GM23338 (cell line): ENCODE results near the gene USH1C. TPM values are rescaled to one million over a fixed set of nuclear protein-coding genes. Genes with fewer than 3 reads are reported as not detected.

Source experiments
- ATAC-seq: fragments of 200-7000 bp; cut with Tn5 transposase; 3 replicates; pipeline ENCODE4 v1.9.1; 2020
- DNase-seq: peaks from one replicate; pipeline ENCODE4 v3.0.0-alpha.2; 2015; ENCODE audit warnings: low spot score
- H2AFZ ChIP-seq: fragments of 200-600 bp; sonication (generic); 2 replicates; pipeline ENCODE4 v1.8.0; 2016; ENCODE audit warnings: antibody characterized with exemption, mild to moderate bottlenecking, moderate library complexity
- H3F3A ChIP-seq: fragments of 200-600 bp; sonication (generic); replicated peaks from 2 replicates; pipeline ENCODE4 v1.8.0; 2017; ENCODE audit warnings: antibody characterized with exemption, mixed run types, low read depth
- H3K27ac ChIP-seq: fragments of 200-600 bp; sonication (generic); 2 replicates; pipeline ENCODE4 v1.6.1; 2016; ENCODE audit warnings: low read depth
- H3K27me3 ChIP-seq: fragments of 200-600 bp; sonication (generic); 2 replicates; pipeline ENCODE4 v1.8.0; 2016; ENCODE audit warnings: mild to moderate bottlenecking, mixed run types, moderate library complexity; ENCODE audit not compliant: insufficient read depth
- H3K36me3 ChIP-seq: fragments of 200-600 bp; sonication (generic); 2 replicates; pipeline ENCODE4 v1.8.0; 2016; ENCODE audit warnings: mild to moderate bottlenecking; ENCODE audit not compliant: insufficient read depth
- H3K4me1 ChIP-seq: fragments of 200-600 bp; sonication (generic); 2 replicates; pipeline ENCODE4 v1.8.0; 2016; ENCODE audit warnings: mild to moderate bottlenecking, moderate library complexity; ENCODE audit not compliant: insufficient read depth
- H3K4me2 ChIP-seq: fragments of 200-600 bp; sonication (generic); 2 replicates; pipeline ENCODE4 v1.7.1; 2017; ENCODE audit warnings: mixed run types
- H3K4me3 ChIP-seq: fragments of 200-600 bp; sonication (generic); 2 replicates; pipeline ENCODE4 v1.6.1; 2016; ENCODE audit warnings: mixed run types
- H3K79me2 ChIP-seq: fragments of 200-600 bp; sonication (generic); replicated peaks from 2 replicates; pipeline ENCODE4 v1.8.0; 2017; ENCODE audit warnings: mild to moderate bottlenecking; ENCODE audit not compliant: insufficient read depth
- H3K9me2 ChIP-seq: fragments of 200-600 bp; sonication (generic); 2 replicates; pipeline ENCODE4 v1.8.0; 2017; ENCODE audit not compliant: insufficient read depth
- H4K20me1 ChIP-seq: fragments of 200-600 bp; sonication (generic); replicated peaks from 2 replicates; pipeline ENCODE4 v1.8.0; 2017; ENCODE audit warnings: mild to moderate bottlenecking; ENCODE audit not compliant: insufficient read depth
- H3K27ac Mint-ChIP-seq: 2 replicates; pipeline ENCODE4 v1.8.0; 2020; ENCODE audit warnings: inconsistent platforms, mild to moderate bottlenecking, moderate library complexity, mixed read lengths
- H3K27me3 Mint-ChIP-seq: 3 replicates; pipeline ENCODE4 v1.8.0; 2022; ENCODE audit warnings: low read depth, mild to moderate bottlenecking, moderate library complexity, mixed read lengths, inconsistent platforms; ENCODE audit not compliant: insufficient read depth, poor library complexity
- H3K36me3 Mint-ChIP-seq: 3 replicates; pipeline ENCODE4 v1.8.0; 2021; ENCODE audit warnings: low read depth, mild to moderate bottlenecking, inconsistent platforms, moderate library complexity, mixed read lengths
- H3K4me1 Mint-ChIP-seq: 3 replicates; pipeline ENCODE4 v1.8.0; 2020; ENCODE audit warnings: mild to moderate bottlenecking, inconsistent platforms, mixed read lengths
- H3K4me3 Mint-ChIP-seq: 3 replicates; pipeline ENCODE4 v1.8.0; 2021; ENCODE audit warnings: moderate library complexity, mild to moderate bottlenecking, inconsistent platforms, mixed read lengths
- H3K9me3 Mint-ChIP-seq: 3 replicates; pipeline ENCODE4 v1.8.0; 2020; ENCODE audit warnings: moderate library complexity, mild to moderate bottlenecking, inconsistent platforms, mixed read lengths
- CREB1 ChIP-seq: fragments of 250-450 bp; sonication (Bioruptor Pico); IDR thresholded peaks from 2 replicates; pipeline ENCODE4 v1.5.0; 2020; ENCODE audit warnings: low read depth, mild to moderate bottlenecking, moderate library complexity
- CTCF ChIP-seq, 2 experiments: fragments of 200-600 bp in 1 of 2; sonication (generic) in 1 of 2; conservative IDR thresholded peaks; 2 replicates each; pipeline versions ENCODE4 v1.5.1 to v1.6.1; 2016 to 2017; ENCODE audit warnings: antibody characterized with exemption in 2 of 2, low read depth in 2 of 2, mild to moderate bottlenecking in 2 of 2, moderate library complexity in 1 of 2
- ETS1 ChIP-seq: IDR thresholded peaks from 2 replicates; pipeline ENCODE4 v1.6.1; 2016; ENCODE audit warnings: antibody characterized with exemption
- EZH2 ChIP-seq: fragments of 200-600 bp; sonication (generic); IDR thresholded peaks from one replicate; pipeline ENCODE4 v1.8.0; 2017; ENCODE audit warnings: antibody characterized with exemption, mild to moderate bottlenecking, low read depth; ENCODE audit not compliant: unreplicated experiment
- JUNB ChIP-seq: IDR thresholded peaks from one replicate; pipeline ENCODE4 v1.6.1; 2016; ENCODE audit warnings: antibody characterized with exemption; ENCODE audit not compliant: unreplicated experiment
- NANOG ChIP-seq: IDR thresholded peaks from 2 replicates; pipeline ENCODE4 v1.6.1; 2016; ENCODE audit warnings: antibody characterized with exemption, borderline replicate concordance
- POLR2AphosphoS5 ChIP-seq: IDR thresholded peaks from 2 replicates; pipeline ENCODE4 v1.6.1; 2016; ENCODE audit warnings: antibody characterized with exemption, low read depth
- STAT1 ChIP-seq: IDR thresholded peaks from one replicate; pipeline ENCODE4 v1.6.1; 2016; ENCODE audit warnings: antibody characterized with exemption; ENCODE audit not compliant: unreplicated experiment
- ZNF331 ChIP-seq: fragments of 250-450 bp; sonication (Bioruptor Pico); IDR thresholded peaks from 2 replicates; pipeline ENCODE4 v1.5.0; 2020; ENCODE audit warnings: low read depth, mild to moderate bottlenecking, moderate library complexity
- polyA plus RNA-seq: library from polyadenylated mRNA; unstranded; fragments of >200 nt; fragmentation: Nextera tagmentation; extraction: Ambion mirVana; gene quantifications from 2 replicates; pipeline ENCODE4 v1.2.1, GENCODE V29; 2016
- total RNA-seq: library from RNA; depleted of rRNA; stranded (reverse); fragments of >200 nt; shearing (Covaris generic); gene quantifications from 2 replicates; pipeline ENCODE4 v1.2.3, GENCODE V29; 2014

The USH1C gene
- total and polyA plus RNA-seq, 2 experiments from 2014 or later = 1.3 to 1.8 TPM

GRCh38 chr11:17446482-17446881 is 97.7 kb downstream of the USH1C start:
- Mint-ChIP-seq H3K4me3 (no peak overlapping the region), H3K36me3 (no peaks in the 10 kb centered on the region; the same call in 2 of the 3 replicates), H3K27me3 (peaks cover 2% of the 10 kb centered on the region), H3K27ac (no peak overlapping the region), H3K9me3 (no peaks in the 10 kb centered on the region; the same call in 2 of the 3 replicates), H3K4me1 (peaks cover 4% of the 10 kb centered on the region; the same call in 2 of the 3 replicates)
- Histone ChIP-seq H3K79me2 (no peaks in the 10 kb centered on the region), H3K4me1 (no peaks in the 10 kb centered on the region), H3K36me3 (no peaks in the 10 kb centered on the region), H3K27ac (no peak overlapping the region), H3K4me2 (no peak overlapping the region), H3K27me3 (peaks cover under 1% of the 10 kb centered on the region; the same call in 1 of the 2 replicates), H3F3A (no peaks in the 10 kb centered on the region), H3K4me3 (no peak overlapping the region), H4K20me1 (0 out of 2 replicates have a peak, but pooled peaks cover 3% of the 10 kb centered on the region), H3K9me2 (no peaks in the 10 kb centered on the region), H2AFZ (no peak overlapping the region)
- ATAC-seq = no peak
- no peak for DNase-seq
- TF ChIP-seq NANOG (no peak), CREB1 (CRISPR knock-in tag) (no peak)

GRCh38 chr11:17445240-17445795 is 98.9 kb downstream of the USH1C start:
- Mint-ChIP-seq H3K9me3 (no peaks in the 10 kb centered on the region; the same call in 2 of the 3 replicates), H3K36me3 (peaks cover 4% of the 10 kb centered on the region; the same call in 1 of the 3 replicates), H3K27ac (no peak overlapping the region), H3K4me3 (no peak overlapping the region), H3K4me1 (peaks cover 3% of the 10 kb centered on the region; the same call in 2 of the 3 replicates), H3K27me3 (peaks cover 10% of the 10 kb centered on the region)
- 0 out of 2 replicates have a peak, but pooled peaks cover 3% of the 10 kb centered on the region for H4K20me1 ChIP-seq
- TF ChIP-seq STAT1 (no peak), CTCF (conservative IDR thresholded peaks at IDR 0.05; ENCODE audit: low read depth in 2 of 2) (no peak)
- ATAC-seq (no peak), DNase-seq (no peak)
- no peaks in the 10 kb centered on the region for H3K4me1 ChIP-seq
- H3K79me2 ChIP-seq = no peaks in the 10 kb centered on the region
- no peak overlapping the region for H3K27ac ChIP-seq
- H3K9me2 ChIP-seq = no peaks in the 10 kb centered on the region
- H3K27me3 ChIP-seq = peaks cover 10% of the 10 kb centered on the region; the same call in 1 of the 2 replicates
- no peaks in the 10 kb centered on the region for H3K36me3 ChIP-seq
- H2AFZ ChIP-seq = no peak overlapping the region
- no peaks in the 10 kb centered on the region for H3F3A ChIP-seq
- H3K4me2 ChIP-seq = no peak overlapping the region
- no peak overlapping the region for H3K4me3 ChIP-seq

GRCh38 chr11:17443926-17444690 is 100.1 kb downstream of the USH1C start:
- Histone ChIP-seq H3K27me3 (peaks cover 19% of the 10 kb centered on the region), H3K4me2 (no peak overlapping the region), H3K4me3 (no peak overlapping the region), H3K9me2 (no peaks in the 10 kb centered on the region), H3K79me2 (no peaks in the 10 kb centered on the region), H2AFZ (no peak overlapping the region), H4K20me1 (no peaks in the 10 kb centered on the region), H3K4me1 (peaks cover 6% of the 10 kb centered on the region), H3F3A (no peaks in the 10 kb centered on the region), H3K27ac (no peak overlapping the region), H3K36me3 (no peaks in the 10 kb centered on the region)
- TF ChIP-seq EZH2 (no peak), ETS1 (no peak), STAT1 (no peak), ZNF331 (CRISPR knock-in tag) (no peak), NANOG (no peak), POLR2AphosphoS5 (no peak), CTCF (conservative IDR thresholded peaks at IDR 0.05; ENCODE audit: low read depth in 2 of 2) (no peak), JUNB (no peak)
- peaks cover 13% of the 10 kb centered on the region for H3K4me1 Mint-ChIP-seq
- H3K9me3 Mint-ChIP-seq = no peaks in the 10 kb centered on the region; the same call in 2 of the 3 replicates
- H3K27ac Mint-ChIP-seq = no peak overlapping the region
- H3K4me3 Mint-ChIP-seq = no peak overlapping the region
- peaks cover 22% of the 10 kb centered on the region for H3K27me3 Mint-ChIP-seq
- ATAC-seq (no peak), DNase-seq (no peak)
- H3K36me3 Mint-ChIP-seq = peaks cover 4% of the 10 kb centered on the region; the same call in 1 of the 3 replicates
